GM12892 (cell line): ENCODE measurements around the gene DPYSL4.

Experiments
- POLR2A ChIP-seq: IDR thresholded peaks from 2 replicates; pipeline ENCODE4 v1.6.1; 2011; ENCODE audit warnings: low read depth, low read length, control low read depth
- POLR2AphosphoS5 ChIP-seq: IDR thresholded peaks from 2 replicates; pipeline ENCODE4 v1.6.1; 2011; ENCODE audit warnings: low read depth, low read length, control low read depth
- TAF1 ChIP-seq: IDR thresholded peaks from 2 replicates; pipeline ENCODE4 v1.6.1; 2011; ENCODE audit warnings: low read depth, mild to moderate bottlenecking, control low read depth, low read length, borderline replicate concordance

DNA sequence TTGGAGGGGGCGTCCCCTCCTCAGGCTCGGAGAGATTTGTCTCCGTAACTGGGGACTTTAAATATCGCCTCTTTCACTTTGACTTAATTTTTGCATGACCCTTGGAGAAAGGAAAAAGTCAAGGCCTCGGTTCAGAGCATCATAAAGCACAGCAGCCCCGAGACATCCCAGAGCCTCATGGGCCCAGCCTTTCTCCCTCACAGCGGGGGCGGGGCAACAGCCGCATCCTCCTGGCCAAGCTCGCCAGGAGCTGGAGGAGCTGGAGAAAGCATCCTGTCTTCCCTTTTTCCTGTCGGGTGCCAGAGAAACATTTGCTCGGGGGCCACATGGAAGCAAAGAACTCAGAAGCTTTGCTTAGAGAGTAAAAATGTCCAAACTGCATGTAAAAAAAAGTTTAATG lies 43.6 kb upstream of the DPYSL4 start:
- TF ChIP-seq POLR2A (no peak), POLR2AphosphoS5 (no peak), TAF1 (no peak)
